ENCODE measurements around the gene KRT25.

Gene KRT25

DNA sequence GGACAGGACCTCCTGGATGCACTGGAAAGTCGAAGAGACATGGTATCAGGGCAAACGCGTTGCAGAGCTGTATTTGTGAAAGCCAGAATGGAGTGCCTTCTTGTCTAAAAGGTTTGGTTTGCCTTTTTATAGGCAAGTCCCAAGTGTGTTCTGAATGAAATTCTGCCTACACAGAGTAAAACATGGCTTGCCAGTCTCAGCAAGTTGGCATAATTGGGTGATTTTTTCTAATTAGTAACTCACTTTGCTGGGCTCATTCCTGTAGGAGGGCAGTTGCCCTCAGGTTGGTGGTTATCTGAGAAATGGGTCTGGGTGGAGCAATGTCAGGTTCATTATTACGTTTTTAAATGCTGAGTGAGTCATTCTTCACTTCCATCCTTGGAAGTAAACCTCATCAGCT lies at the start of gene KRT25:
TSS of gene KRT25 (minus strand) at position 101 of the 400 bp plus-strand sequence. CDS start at position 41, 60 bp downstream.
- no peak for DNase-seq

GRCh38 chr17:40803617-40804082 lies 48.5 kb upstream of the KRT25 start:
- DNase-seq, result peak; percentile 72

GRCh38 chr17:40801157-40801556 lies 46.0 kb upstream of the KRT25 start:
- DNase-seq, result no peak

- no peak for DNase-seq
Observed at GRCh38 chr17:40800381-40800780, 45.2 kb upstream of the KRT25 start.

DNA sequence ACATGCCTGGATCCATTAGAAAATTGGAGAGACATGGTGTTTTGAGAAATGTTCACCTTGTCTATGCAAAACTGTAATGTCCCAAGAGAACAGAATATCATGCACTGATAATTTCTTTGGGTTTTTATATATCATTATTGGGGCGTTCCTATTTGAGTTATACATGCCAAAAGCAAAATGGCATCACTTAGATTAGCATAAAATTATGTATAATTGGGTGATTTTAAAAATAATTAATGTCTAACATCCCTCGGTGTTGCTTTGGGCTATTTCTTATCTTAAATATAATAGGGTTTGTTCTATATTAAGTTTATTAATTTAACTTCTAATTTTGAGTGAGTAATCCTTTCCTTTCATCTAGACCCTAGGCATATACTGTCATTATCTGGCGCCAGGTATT lies 44.7 kb upstream of the KRT25 start, which contains the start of gene KRT28:
TSS of gene KRT28 (minus strand) at position 101 of the 400 bp plus-strand sequence. CDS start at position 35, 66 bp downstream.
- DNase-seq, result no peak

- no peak for DNase-seq
Observed at GRCh38 chr17:40796846-40797245, 41.7 kb upstream of the KRT25 start.

DNA sequence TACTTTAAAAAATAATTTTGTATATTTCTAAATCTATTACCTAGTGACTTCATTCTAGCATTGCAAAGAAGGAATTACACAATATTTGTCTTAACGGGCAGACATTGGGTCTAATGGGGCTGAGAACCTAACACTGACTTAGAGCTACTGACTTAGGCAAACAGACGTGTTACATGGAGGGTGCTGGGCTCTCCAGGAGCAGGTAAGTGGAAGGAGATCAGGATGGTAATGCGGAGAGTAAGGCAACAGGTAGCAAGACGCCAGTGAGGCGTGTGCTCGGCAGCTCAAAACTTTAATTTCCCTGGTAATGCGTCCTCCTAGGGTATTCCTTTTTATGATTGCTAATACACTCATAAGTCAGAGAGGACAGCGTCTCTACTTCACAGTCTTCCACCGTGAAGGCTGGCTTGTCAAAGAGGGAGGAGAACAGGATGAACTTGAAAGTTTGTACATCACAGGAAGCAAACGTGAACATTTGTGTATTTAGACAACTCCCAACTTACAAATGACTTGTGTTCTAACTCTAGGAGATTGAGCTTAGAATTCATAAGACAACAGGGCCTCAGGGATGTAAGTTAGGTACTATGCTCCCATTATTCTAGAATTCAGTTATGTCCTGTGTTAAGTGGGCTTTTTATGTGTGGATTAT lies 40.0 kb upstream of the KRT25 start:
- no peak for DNase-seq

DNA sequence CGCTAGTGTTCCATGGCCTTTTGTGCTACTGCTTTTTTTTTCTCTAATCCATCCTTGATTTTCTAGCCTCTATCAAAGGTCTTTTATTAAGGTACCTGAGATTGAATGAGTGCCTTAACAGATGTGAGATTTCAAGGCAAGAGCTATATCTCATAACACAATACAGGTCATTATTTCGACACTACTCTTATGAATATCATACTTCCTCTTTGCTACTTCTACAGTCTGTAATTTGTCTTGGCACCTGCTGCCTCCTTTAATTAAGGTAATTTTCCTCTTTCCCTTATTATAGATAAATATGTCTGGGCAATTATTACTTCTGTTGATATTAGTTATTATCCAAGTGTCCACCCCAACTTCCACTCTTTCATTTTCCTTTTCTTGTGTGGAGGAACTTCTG lies 39.3 kb upstream of the KRT25 start:
- no peak for DNase-seq

DNA sequence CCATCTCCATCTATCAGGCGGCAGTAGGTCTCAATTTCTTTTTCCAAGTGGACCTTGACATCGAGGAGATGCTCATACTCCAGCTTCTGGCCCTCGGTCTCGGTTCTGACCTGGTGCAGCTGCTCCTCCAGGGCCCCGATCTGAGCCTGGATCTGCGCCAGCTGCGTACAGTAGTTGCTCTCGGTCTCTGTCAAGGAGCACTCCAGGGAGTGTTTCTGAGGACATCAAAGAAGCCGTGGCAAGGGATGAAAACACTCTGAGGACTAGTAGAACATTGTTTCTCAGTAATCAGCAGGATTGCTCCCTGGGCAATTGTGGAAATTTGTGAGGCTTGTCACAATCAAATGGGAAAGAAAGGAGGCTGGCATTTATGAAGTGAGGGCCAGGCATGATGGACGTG lies 38.7 kb upstream of the KRT25 start:
- no peak for DNase-seq

DNA sequence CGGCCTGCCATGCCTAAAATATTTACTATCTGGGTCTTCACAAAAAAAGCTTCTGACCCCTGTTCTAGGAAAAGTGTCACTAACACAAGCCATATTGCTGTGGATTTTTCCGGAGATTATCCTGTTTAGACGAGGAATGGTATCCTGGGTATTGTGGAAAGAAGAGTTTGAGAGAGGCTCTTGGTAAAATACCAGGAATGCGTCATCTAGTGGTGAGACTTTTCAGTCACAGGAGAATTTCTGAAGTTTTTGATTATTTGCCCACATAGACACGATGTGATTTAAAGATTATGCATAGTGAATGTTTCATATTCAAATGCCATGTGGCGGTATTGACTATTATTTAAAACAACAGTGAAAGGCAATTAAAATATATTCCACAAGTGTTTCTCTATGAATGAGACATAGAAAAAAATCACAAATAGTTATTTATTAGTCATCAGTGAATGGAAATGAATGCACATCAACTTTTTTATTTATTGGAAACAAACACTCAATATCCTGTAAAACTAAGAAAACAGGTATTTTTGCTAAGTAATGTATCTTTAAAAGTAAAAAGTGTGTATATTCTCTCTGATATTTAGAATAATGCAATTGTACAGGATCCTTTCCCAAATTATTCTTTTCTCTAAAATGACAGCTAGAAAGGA lies 36.8 kb upstream of the KRT25 start:
- no peak for DNase-seq

GRCh38 chr17:40791111-40791510 lies 36.0 kb upstream of the KRT25 start:
- no peak for DNase-seq

GRCh38 chr17:40782450-40782849 lies 27.3 kb upstream of the KRT25 start, which contains the start of gene KRT27:
Gene KRT27 (minus strand): TSS chr17:40782550. CDS start chr17:40782493, 57 bp downstream.
- DNase-seq, result no peak

DNA sequence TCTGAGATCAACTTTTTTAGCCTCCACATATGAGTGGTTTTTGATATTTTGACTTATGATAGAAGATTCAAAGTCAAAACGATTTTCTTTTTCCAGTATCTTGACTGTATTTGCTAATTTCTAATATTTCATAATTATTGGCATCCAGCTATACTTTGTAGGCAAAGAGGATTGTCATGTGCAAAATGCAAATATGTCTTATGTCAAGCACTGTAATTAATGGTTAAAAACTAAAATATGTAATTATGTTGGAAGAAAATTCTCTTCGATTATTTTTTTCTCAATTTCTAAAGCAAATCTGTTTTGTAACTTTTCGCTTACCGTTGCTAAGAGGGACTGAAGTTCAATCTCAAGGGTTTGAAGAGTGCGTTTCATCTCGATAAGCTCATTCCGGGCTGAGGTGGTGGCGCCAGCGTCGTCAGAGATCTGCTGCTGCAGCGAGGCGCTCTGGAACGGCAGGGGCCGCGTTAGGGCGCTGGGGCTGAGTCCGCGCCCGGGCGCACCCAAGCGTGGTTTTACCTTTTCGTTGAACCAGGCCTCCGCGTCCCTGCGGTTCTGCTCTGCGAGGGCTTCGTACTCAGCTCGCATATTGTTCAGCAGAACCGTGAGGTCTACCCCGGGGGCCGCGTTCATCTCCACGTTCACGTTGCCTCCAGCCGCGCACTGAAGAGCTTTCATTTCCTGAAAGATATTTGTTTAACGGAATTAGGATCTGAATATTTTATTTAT lies 24.2 kb upstream of the KRT25 start:
- no peak for DNase-seq

DNA sequence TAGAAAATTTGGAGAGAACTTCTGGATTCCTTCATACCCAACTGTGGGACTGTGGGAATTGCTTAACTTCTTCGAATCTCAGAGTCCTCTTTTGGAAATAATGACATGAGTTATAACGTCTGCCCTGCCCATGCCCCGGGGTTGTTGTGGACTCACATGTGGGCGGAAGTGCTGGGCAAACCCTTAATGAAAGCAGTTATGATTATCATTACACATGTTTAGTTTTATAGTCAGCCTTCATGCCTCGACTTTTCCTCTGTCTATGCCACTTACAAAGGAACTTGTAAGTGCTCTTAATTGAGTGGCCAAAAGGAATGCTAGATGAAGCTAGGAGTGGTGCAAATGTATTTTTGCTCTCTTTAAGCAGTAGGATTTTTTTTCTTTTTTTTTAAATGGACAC lies 23.3 kb upstream of the KRT25 start:
- no peak for DNase-seq

DNA sequence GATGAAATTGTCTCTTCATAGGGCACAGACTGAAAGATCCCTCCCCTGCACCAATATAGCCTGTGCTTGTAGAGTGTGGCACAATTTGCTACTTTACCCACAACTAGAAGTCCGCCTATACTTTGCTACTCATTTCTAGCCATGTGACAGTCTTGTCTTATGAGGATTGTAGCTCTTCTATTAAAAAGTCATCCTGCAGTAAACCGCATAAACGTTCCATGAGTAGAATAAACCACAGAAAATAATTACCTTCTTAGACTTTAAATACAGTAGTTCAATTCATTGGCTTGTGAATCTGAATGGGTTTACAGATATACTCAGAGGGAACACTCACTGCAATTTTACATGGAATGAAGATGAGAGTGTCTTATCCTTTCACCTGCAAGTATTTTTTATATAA lies 22.8 kb upstream of the KRT25 start:
- DNase-seq, result no peak

DNA sequence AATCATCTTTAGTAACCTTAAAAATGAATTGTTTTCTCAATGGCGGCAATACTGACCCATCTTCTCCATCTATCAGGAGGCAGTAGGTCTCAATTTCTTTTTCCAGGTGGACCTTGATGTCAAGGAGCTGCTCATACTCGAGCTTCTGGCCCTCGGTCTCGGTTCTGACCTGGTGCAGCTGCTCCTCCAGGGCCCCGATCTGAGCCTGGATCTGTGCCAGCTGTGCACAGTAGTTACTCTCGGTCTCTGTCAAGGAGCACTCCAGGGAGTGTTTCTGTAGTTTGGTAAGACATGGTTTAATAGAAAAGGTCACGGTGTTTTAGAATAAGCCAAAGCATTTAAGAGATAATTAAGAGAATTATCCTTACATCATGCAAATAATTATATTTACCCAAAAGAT lies 22.3 kb upstream of the KRT25 start:
- no peak for DNase-seq

GRCh38 chr17:40775945-40776344 lies 20.8 kb upstream of the KRT25 start:
- no peak for DNase-seq

DNA sequence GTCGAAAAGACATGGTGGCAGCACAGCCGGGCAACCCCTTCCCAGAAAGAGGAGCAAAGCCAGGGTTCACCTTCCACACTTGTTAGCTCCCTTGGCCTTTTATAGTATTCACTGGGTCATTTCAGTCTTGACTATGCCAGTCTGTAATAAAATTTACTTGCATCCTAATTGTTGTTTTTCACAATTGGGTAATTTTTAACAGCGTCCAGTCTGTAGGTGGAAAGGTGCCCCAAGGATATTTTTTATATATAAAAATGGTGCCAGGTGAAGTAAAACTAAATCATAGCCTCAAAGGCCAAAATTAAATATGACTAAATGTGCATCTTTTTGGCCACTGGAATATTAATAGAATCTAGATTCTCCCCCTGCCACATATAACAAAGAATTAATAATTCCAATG lies 17.0 kb upstream of the KRT25 start, which contains the start of gene KRT26:
TSS of gene KRT26 (minus strand) at position 101 of the 400 bp plus-strand sequence. CDS start at position 13, 88 bp downstream.
- no peak for DNase-seq

GRCh38 chr17:40765657-40766056 lies 10.5 kb upstream of the KRT25 start:
- DNase-seq, result no peak

GRCh38 chr17:40763752-40764151 lies 8.6 kb upstream of the KRT25 start:
- no peak for DNase-seq

DNA sequence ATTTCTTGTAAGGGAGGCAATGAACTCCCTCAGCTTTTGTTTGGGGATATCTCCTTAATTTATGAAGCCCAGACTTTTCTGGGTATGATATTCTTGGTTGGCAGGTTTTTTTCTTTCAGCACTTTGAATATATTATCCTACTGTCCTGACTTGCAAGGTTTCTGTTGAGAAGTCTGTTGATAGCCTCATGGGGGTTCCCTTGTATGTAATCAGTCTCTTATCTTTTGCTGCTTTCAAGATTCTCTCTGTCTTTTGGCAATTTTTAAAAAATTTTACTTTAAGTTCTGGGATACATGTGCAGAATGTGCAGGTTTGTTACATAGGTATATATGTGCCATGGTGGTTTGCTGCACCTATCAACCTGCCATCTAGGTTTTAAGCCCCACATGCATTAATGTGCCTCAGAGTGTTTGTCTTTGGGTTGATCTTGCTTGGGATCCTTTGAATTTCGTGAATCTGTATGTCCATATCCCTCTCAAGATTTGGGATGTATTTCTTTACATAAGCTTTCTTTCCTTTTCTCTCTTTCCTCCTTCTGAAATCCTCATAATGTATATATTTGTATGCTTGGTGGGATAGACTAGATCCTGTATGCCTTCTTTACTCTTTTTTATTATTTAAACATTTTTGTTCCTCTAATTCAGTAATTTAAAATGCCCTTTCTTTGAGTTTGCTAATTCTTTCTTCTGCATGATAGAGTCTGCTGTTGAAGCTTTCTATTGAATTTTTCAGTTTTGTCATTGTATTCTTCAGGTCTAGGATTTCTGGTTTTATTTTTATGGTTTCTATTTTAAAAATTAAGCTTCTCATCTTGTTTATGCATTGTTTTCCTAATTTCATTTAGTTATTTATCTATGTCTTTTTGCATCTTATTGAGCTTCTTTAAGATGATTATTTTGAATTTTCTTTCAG lies 5.2 kb upstream of the KRT25 start:
- DNase-seq, result no peak

GRCh38 chr17:40753804-40754203 lies 1.3 kb downstream of the KRT25 start:
- DNase-seq, result no peak

GRCh38 chr17:40751065-40751464 lies 4.1 kb downstream of the KRT25 start:
- no peak for DNase-seq

Data from NCI-H1092 (cell line).